Activated B cell treated with CpG ODN at 0.5 μM for 24 hours (primary cell): ENCODE measurements around the gene TMC2. TPM values are rescaled to one million over a fixed set of nuclear protein-coding genes. Genes with fewer than 3 reads are reported as not detected.

Source experiments
- ATAC-seq: fragments of 200-7000 bp; cut with Tn5 transposase; one replicate; pipeline ENCODE4 v1.10.0; 2021; ENCODE audit warnings: low read depth, mild to moderate bottlenecking, moderate library complexity
- CTCF ChIA-PET: fragments of 350-600 bp; sonication (Branson Sonifier 250); formaldehyde crosslinking; loops from one replicate; lab custom pipeline; 2021; ENCODE audit warnings: antibody characterized with exemption; lab: Charles Lee
- POLR2A ChIA-PET: fragments of 350-600 bp; sonication (Branson Sonifier 250); formaldehyde crosslinking; loops from one replicate; lab custom pipeline; 2021; ENCODE audit warnings: antibody characterized with exemption; lab: Charles Lee
- DNase-seq: peaks from one replicate; pipeline ENCODE4 v3.0.0; 2022
- H3K27ac Mint-ChIP-seq: one replicate; pipeline ENCODE4 v1.8.0; 2020; ENCODE audit warnings: mixed read lengths
- H3K27me3 Mint-ChIP-seq: one replicate; pipeline ENCODE4 v1.8.0; 2021; ENCODE audit warnings: mixed read lengths
- H3K36me3 Mint-ChIP-seq: one replicate; pipeline ENCODE4 v1.8.0; 2021; ENCODE audit warnings: low read depth, mixed read lengths
- H3K4me1 Mint-ChIP-seq: one replicate; pipeline ENCODE4 v1.8.0; 2021; ENCODE audit warnings: mixed read lengths
- H3K4me3 Mint-ChIP-seq: one replicate; pipeline ENCODE4 v1.8.0; 2020; ENCODE audit warnings: mild to moderate bottlenecking, mixed read lengths
- H3K9me3 Mint-ChIP-seq: one replicate; pipeline ENCODE4 v1.8.0; 2020; ENCODE audit warnings: mixed read lengths
- intact Hi-C: fragments of 100-400 bp; cut with micrococcal nuclease; formaldehyde crosslinking; loops from one replicate; pipeline ENCODE4 v1.15.1; 2024
- total RNA-seq: library from RNA; stranded (reverse); gene quantifications from 2 replicates; pipeline ENCODE4 v1.2.3, GENCODE V29; 2022
- TF ChIP-seq, protein P1 (sequence below): fragments of 200-600 bp; IDR thresholded peaks from one replicate; pipeline ENCODE4 v1.8.0; 2022; ENCODE audit warnings: antibody characterized with exemption, mild to moderate bottlenecking

Gene TMC2
- total RNA-seq, 1 donor from 2014 or later, result not detected

DNA sequence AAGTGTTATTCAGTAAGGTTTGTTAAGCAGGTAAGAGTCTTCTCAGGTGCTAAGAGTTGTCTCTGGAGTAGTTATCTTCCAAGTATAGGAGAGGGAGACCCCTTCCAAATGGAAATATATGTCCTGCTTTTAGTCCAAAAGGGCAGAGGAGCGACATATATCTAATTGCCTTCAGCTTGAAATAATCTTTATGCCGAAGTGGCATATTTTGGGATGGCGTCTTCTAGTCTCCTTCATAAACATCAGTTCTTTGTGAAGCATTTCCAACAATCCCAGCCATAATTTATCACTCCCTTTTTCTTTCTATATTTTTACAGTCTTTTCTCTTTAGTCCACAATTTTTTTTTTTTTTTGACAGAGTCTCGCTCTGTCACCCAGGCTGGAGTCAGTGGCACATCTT is 6.0 kb downstream of the TMC2 start:
- peaks cover 46% of the 10 kb centered on the region for H3K27me3 Mint-ChIP-seq
- CTCF ChIA-PET, result no interaction called here
- H3K9me3 Mint-ChIP-seq, result no peaks in the 10 kb centered on the region
- no peak for DNase-seq
- TF ChIP-seq, protein P1, sequence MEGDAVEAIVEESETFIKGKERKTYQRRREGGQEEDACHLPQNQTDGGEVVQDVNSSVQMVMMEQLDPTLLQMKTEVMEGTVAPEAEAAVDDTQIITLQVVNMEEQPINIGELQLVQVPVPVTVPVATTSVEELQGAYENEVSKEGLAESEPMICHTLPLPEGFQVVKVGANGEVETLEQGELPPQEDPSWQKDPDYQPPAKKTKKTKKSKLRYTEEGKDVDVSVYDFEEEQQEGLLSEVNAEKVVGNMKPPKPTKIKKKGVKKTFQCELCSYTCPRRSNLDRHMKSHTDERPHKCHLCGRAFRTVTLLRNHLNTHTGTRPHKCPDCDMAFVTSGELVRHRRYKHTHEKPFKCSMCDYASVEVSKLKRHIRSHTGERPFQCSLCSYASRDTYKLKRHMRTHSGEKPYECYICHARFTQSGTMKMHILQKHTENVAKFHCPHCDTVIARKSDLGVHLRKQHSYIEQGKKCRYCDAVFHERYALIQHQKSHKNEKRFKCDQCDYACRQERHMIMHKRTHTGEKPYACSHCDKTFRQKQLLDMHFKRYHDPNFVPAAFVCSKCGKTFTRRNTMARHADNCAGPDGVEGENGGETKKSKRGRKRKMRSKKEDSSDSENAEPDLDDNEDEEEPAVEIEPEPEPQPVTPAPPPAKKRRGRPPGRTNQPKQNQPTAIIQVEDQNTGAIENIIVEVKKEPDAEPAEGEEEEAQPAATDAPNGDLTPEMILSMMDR, result no peak
- no peak overlapping the region for H3K4me3 Mint-ChIP-seq
- no peak overlapping the region for H3K27ac Mint-ChIP-seq
- no peak for ATAC-seq
- intact Hi-C loops, result no loop called here
- no peaks in the 10 kb centered on the region for H3K36me3 Mint-ChIP-seq
- POLR2A ChIA-PET, result no interaction called here
- no peaks in the 10 kb centered on the region for H3K4me1 Mint-ChIP-seq

DNA sequence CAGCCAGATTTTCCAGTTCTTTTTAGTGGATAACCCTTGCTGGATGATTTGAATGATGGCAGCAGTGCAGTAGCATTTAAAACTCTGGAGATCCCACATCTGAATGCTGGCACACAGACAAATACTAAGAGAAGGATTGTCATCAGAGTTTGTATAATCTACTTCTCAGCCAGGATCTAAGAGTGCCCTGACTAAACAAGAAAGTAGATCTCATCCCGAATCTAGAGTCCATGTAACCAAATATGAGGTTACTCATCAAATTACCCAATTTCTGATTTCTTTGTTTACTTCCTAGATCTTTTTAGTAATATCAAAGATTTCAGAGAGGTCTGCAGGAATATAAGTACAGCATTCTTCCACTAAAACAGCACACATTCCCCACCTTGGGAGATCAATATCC is 7.8 kb downstream of the TMC2 start:
- ATAC-seq, result no peak
- TF ChIP-seq, protein P1, result no peak
- Mint-ChIP-seq H3K27ac (no peak overlapping the region), H3K9me3 (no peaks in the 10 kb centered on the region), H3K4me1 (no peaks in the 10 kb centered on the region), H3K36me3 (no peaks in the 10 kb centered on the region), H3K27me3 (peaks cover 28% of the 10 kb centered on the region), H3K4me3 (no peak overlapping the region)
- ChIA-PET CTCF (no interaction called here), POLR2A (no interaction called here)
- intact Hi-C loops, result no loop called here
- no peak for DNase-seq

DNA sequence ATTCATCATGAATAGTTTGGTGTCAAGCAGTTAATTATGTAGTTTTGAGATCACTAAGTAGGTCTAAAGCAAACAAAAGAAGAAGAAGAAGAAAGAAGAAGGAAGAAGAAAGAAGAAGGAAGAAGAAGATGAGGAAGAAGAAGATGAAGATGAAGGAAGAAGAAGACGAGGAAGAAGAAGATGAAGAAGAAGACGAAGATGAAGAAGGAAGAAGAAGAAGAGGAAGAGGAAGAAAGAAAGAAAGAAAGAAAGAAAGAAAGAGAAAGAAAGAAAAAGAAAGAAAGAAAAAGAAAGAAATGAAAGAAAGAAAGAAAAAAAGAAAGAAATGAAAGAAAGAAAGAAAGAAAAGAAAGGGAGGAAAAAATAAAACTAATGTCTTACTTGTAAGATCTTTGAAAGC is 9.2 kb downstream of the TMC2 start:
- ATAC-seq (no peak), DNase-seq (no peak)
- TF ChIP-seq, protein P1, result no peak
- Mint-ChIP-seq H3K27me3 (peaks cover 26% of the 10 kb centered on the region), H3K36me3 (no peaks in the 10 kb centered on the region), H3K4me3 (no peak overlapping the region), H3K9me3 (no peaks in the 10 kb centered on the region), H3K27ac (no peak overlapping the region), H3K4me1 (no peaks in the 10 kb centered on the region)
- CTCF ChIA-PET, result no interaction called here
- POLR2A ChIA-PET, result interaction anchor here (1.0 kb wide), 1 partner anchor 107 kb away, joined by 3 read pairs; the partner anchor contains the start of gene NOP56
- intact Hi-C loops, result no loop called here

DNA sequence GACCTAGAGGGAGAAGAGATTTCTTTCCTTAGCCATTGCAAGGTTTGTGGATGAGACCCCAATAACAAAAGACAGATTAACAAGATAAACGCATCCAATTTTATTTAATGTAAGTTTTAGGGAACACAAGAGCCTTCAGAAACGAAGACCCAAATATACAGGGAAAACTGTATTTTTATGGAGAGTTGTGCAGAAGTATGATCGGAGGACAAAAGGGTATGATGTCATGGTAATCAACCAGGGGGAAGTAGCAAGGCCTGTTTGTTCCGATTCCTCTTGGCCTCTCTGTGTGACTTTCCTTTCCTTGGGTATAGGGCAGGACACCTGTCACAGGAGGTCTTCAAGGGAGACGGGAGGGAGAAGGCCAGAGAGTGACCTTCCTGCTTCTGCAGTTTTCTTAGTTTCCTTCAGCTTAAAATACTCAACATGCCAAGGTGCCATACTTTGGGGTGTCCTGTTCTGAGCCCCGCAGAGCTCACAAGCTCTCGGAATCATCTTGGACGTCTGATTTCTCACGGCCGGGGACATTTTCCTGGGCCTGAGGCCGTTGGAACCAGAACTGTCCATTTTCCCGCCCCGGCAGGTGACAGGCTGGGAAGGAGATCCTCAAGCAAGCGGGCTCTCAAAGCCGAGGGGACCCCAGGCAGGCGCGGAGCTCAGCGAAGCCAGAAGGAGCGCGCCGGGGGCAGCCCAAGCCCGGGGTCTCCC is 21.7 kb downstream of the TMC2 start:
- ChIA-PET CTCF (no interaction called here), POLR2A (no interaction called here)
- H3K36me3 Mint-ChIP-seq, result no peaks in the 10 kb centered on the region
- intact Hi-C loops, result no loop called here
- ATAC-seq, result no peak
- H3K9me3 Mint-ChIP-seq, result no peaks in the 10 kb centered on the region
- no peak overlapping the region for H3K4me3 Mint-ChIP-seq
- DNase-seq, result no peak
- TF ChIP-seq, protein P1, result no peak
- H3K27ac Mint-ChIP-seq, result no peak overlapping the region
- peaks cover 46% of the 10 kb centered on the region for H3K27me3 Mint-ChIP-seq
- H3K4me1 Mint-ChIP-seq, result no peaks in the 10 kb centered on the region

DNA sequence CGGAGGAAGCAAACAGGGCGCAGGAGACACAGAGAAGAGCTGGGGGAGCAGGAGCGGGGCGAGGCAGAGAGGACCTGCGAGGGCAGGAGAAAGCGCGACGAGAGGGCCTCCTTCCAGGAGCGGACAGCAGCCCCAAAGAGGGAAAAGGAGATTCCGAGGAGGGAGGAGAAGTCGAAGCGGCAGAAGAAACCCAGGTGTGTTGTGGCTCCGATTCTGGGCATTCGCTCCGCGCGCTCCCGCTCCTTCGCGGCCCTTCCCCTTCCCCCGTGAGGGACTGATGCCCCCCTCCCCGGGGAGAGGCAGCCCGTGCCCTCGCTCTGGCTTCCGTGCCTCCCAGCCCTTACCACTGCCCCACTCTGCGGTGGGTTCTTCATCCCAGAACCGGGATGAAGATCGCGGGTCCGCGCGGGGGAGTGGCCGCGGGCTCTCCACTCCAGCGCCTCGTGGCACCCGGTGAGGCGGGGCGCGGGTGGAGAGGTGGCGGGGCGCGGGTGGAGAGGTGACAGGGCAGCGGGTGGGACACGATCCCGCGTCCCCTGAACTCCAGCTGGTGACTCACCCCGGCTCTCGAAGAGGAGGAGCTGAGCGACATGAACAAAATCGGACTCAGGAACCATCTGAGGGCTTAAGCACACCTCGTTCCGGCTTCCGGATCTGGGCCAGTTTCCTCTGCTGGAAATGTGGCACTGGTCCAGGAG is 22.4 kb downstream of the TMC2 start:
- Mint-ChIP-seq H3K4me1 (no peaks in the 10 kb centered on the region), H3K9me3 (no peaks in the 10 kb centered on the region), H3K27ac (no peak overlapping the region), H3K36me3 (no peaks in the 10 kb centered on the region), H3K4me3 (no peak overlapping the region), H3K27me3 (peaks cover 48% of the 10 kb centered on the region)
- ChIA-PET POLR2A (no interaction called here), CTCF (no interaction called here)
- TF ChIP-seq, protein P1, result no peak
- ATAC-seq (no peak), DNase-seq (no peak)
- intact Hi-C loops, result no loop called here
